H9 (cell line): Measurements from ENCODE around the gene KIF6. TPM values are rescaled to one million over a fixed set of nuclear protein-coding genes. Genes with fewer than 3 reads are reported as not detected.

ENCODE experiments used
- DNase-seq: peaks from one replicate; pipeline ENCODE4 v3.0.0-alpha.2; 2017
- H2AFZ ChIP-seq: one replicate; pipeline ENCODE4 v1.6.1; 2013; ENCODE audit warnings: mild to moderate bottlenecking, low read length, control low read depth, moderate library complexity
- H2AK5ac ChIP-seq: 2 replicates; pipeline ENCODE4 v1.6.1; 2013; ENCODE audit warnings: low read length, control low read depth, mixed read lengths; ENCODE audit not compliant: insufficient read length
- H2BK120ac ChIP-seq: one replicate; pipeline ENCODE4 v1.6.1; 2013; ENCODE audit warnings: low read depth, mild to moderate bottlenecking, low read length, control low read depth, inconsistent platforms; ENCODE audit not compliant: poor library complexity, severe bottlenecking
- H2BK12ac ChIP-seq: 2 replicates; pipeline ENCODE4 v1.6.1; 2013; ENCODE audit warnings: low read length, control low read depth, mixed read lengths, low read depth; ENCODE audit not compliant: insufficient read length
- H2BK15ac ChIP-seq: 2 replicates; pipeline ENCODE4 v1.6.1; 2013; ENCODE audit warnings: low read depth, low read length, control low read depth
- H2BK20ac ChIP-seq: one replicate; pipeline ENCODE4 v1.6.1; 2013; ENCODE audit warnings: low read depth, mild to moderate bottlenecking, low read length, control low read depth, inconsistent platforms; ENCODE audit not compliant: poor library complexity, severe bottlenecking
- H2BK5ac ChIP-seq: 2 replicates; pipeline ENCODE4 v1.6.1; 2013; ENCODE audit warnings: low read length, control low read depth, mixed read lengths; ENCODE audit not compliant: insufficient read length
- H3K14ac ChIP-seq: 2 replicates; pipeline ENCODE4 v1.6.1; 2013; ENCODE audit warnings: low read length, control low read depth; ENCODE audit not compliant: insufficient read depth
- H3K18ac ChIP-seq: 2 replicates; pipeline ENCODE4 v1.6.1; 2013; ENCODE audit warnings: low read depth, mild to moderate bottlenecking, mixed read lengths, low read length, control low read depth; ENCODE audit not compliant: insufficient read length
- H3K23ac ChIP-seq: 2 replicates; pipeline ENCODE4 v1.6.1; 2013; ENCODE audit warnings: low read length, control low read depth, mixed read lengths, low read depth; ENCODE audit not compliant: insufficient read length
- H3K23me2 ChIP-seq: 2 replicates; pipeline ENCODE4 v1.6.1; 2013; ENCODE audit warnings: low read depth, mild to moderate bottlenecking, mixed read lengths, low read length, control low read depth; ENCODE audit not compliant: insufficient read length, poor library complexity, severe bottlenecking
- H3K27ac ChIP-seq: 2 replicates; pipeline ENCODE4 v1.5.1; 2013; ENCODE audit warnings: low read length, control low read depth, mixed read lengths, low read depth; ENCODE audit not compliant: insufficient read length
- H3K27me3 ChIP-seq: 2 replicates; pipeline ENCODE4 v1.6.1; 2013; ENCODE audit warnings: low read length, control low read depth, inconsistent platforms; ENCODE audit not compliant: insufficient read depth
- H3K4ac ChIP-seq: 2 replicates; pipeline ENCODE4 v1.6.1; 2013; ENCODE audit warnings: low read depth, mild to moderate bottlenecking, control low read depth, inconsistent platforms, low read length, moderate library complexity
- H3K4me1 ChIP-seq: 2 replicates; pipeline ENCODE4 v1.6.1; 2013; ENCODE audit warnings: low read length, control low read depth, inconsistent platforms; ENCODE audit not compliant: insufficient read depth
- H3K4me2 ChIP-seq: 2 replicates; pipeline ENCODE4 v1.6.1; 2013; ENCODE audit warnings: low read length, control low read depth, mixed read lengths; ENCODE audit not compliant: insufficient read length, insufficient read depth
- H3K56ac ChIP-seq: 2 replicates; pipeline ENCODE4 v1.6.1; 2013; ENCODE audit warnings: low read depth, mild to moderate bottlenecking, mixed read lengths, low read length, control low read depth; ENCODE audit not compliant: insufficient read length
- H3K79me1 ChIP-seq: 2 replicates; pipeline ENCODE4 v1.6.1; 2013; ENCODE audit warnings: low read depth, mild to moderate bottlenecking, moderate library complexity, low read length, control low read depth, inconsistent platforms; ENCODE audit not compliant: insufficient read depth, poor library complexity, severe bottlenecking
- H3K79me2 ChIP-seq: 2 replicates; pipeline ENCODE4 v1.6.1; 2013; ENCODE audit warnings: low read length, control low read depth, inconsistent platforms; ENCODE audit not compliant: insufficient read depth
- H3K9ac ChIP-seq: 2 replicates; pipeline ENCODE4 v1.6.1; 2013; ENCODE audit warnings: low read length, control low read depth, mixed read lengths; ENCODE audit not compliant: insufficient read length; ENCODE audit errors: extremely low read depth
- H3K9me3 ChIP-seq: one replicate; pipeline ENCODE4 v1.6.1; 2013; ENCODE audit warnings: low read depth, low read length, inconsistent platforms; ENCODE audit not compliant: control insufficient read depth
- H3T11ph ChIP-seq: one replicate; pipeline ENCODE4 v1.6.1; 2013; ENCODE audit warnings: mild to moderate bottlenecking, low read length, control low read depth, inconsistent platforms
- H4K20me1 ChIP-seq: one replicate; pipeline ENCODE4 v1.6.1; 2013; ENCODE audit not compliant: control insufficient read depth, insufficient read length, insufficient read depth
- H4K5ac ChIP-seq: 2 replicates; pipeline ENCODE4 v1.6.1; 2013; ENCODE audit warnings: low read depth, mild to moderate bottlenecking, mixed read lengths, low read length, control low read depth; ENCODE audit not compliant: insufficient read length
- H4K8ac ChIP-seq: replicated peaks from 2 replicates; pipeline ENCODE4 v1.6.1; 2013; ENCODE audit warnings: low read length, control low read depth, mixed read lengths, low read depth; ENCODE audit not compliant: insufficient read length
- H4K91ac ChIP-seq: 2 replicates; pipeline ENCODE4 v1.6.1; 2013; ENCODE audit warnings: low read depth, mild to moderate bottlenecking, moderate library complexity, mixed read lengths, low read length, control low read depth; ENCODE audit not compliant: insufficient read length
- H3K27ac Mint-ChIP-seq, 3 experiments: 2 replicates in 2 of 3; 3 replicates in 1 of 3; pipeline ENCODE4 v1.8.0; 2020 to 2021; ENCODE audit warnings: mixed read lengths in 3 of 3, mild to moderate bottlenecking in 1 of 3, moderate library complexity in 1 of 3
- H3K27me3 Mint-ChIP-seq: 2 replicates; pipeline ENCODE4 v1.8.0; 2021; ENCODE audit warnings: low read depth, mild to moderate bottlenecking, moderate library complexity, mixed read lengths
- H3K36me3 Mint-ChIP-seq, 3 experiments: 2 replicates in 2 of 3; 3 replicates in 1 of 3; pipeline ENCODE4 v1.8.0; 2020 to 2021; ENCODE audit warnings: low read depth in 3 of 3, mixed read lengths in 3 of 3; ENCODE audit not compliant: insufficient read depth in 1 of 3
- H3K4me1 Mint-ChIP-seq, 2 experiments: 2 replicates each; pipeline ENCODE4 v1.8.0; 2020; ENCODE audit warnings: mixed read lengths in 2 of 2
- H3K4me3 Mint-ChIP-seq, 2 experiments: 2 replicates in 1 of 2; 3 replicates in 1 of 2; pipeline ENCODE4 v1.8.0; 2020 to 2021; ENCODE audit warnings: mild to moderate bottlenecking in 2 of 2, mixed read lengths in 2 of 2, moderate library complexity in 1 of 2
- H3K9me3 Mint-ChIP-seq, 2 experiments: 2 replicates in 1 of 2; 3 replicates in 1 of 2; pipeline ENCODE4 v1.8.0; 2020; ENCODE audit warnings: mild to moderate bottlenecking in 2 of 2, mixed read lengths in 2 of 2, moderate library complexity in 1 of 2
- CTCF ChIP-seq: fragments of 200-600 bp; sonication (generic); conservative IDR thresholded peaks from 3 replicates; pipeline ENCODE4 v1.8.0; 2021; ENCODE audit warnings: antibody characterized with exemption, mild to moderate bottlenecking
- WGBS: extraction: QIAGEN DNeasy Blood & Tissue Kit; methylation state at CpG from one replicate; pipeline ENCODE4 v1.1.7; 2013; ENCODE audit warnings: missing lambda C conversion rate, low lambda C conversion rate, mixed read lengths; ENCODE audit not compliant: insufficient read length; ENCODE audit errors: extremely low coverage; 5-methylcytosine and 5-hydroxymethylcytosine counted together
- total RNA-seq: library from RNA; stranded (reverse); gene quantifications from 2 replicates; pipeline ENCODE4 v1.2.1, GENCODE V29; 2021

KIF6 gene
- total RNA-seq, 1 experiment from 2014 or later: 0.63 TPM

GRCh38 chr6:39543095-39543494 is 182.1 kb downstream of the KIF6 start:
- Histone ChIP-seq H3K56ac (no peak overlapping the region), H3K4me1 (no peaks in the 10 kb centered on the region), H3K4ac (no peak overlapping the region), H3K4me2 (no peak overlapping the region), H3K23me2 (no peaks in the 10 kb centered on the region), H4K20me1 (no peaks in the 10 kb centered on the region), H4K5ac (no peak overlapping the region), H3K23ac (no peak overlapping the region), H2BK5ac (no peak overlapping the region), H2BK120ac (no peak overlapping the region), H3K27me3 (no peaks in the 10 kb centered on the region), H2BK20ac (no peak overlapping the region), H2BK12ac (no peak overlapping the region), H3K14ac (no peak overlapping the region), H3K18ac (no peak overlapping the region), H2BK15ac (no peak overlapping the region), H3K27ac (no peak overlapping the region), H2AK5ac (no peak overlapping the region), H4K91ac (no peak overlapping the region), H3K9ac (no peak overlapping the region), H3T11ph (no peak overlapping the region), H3K9me3 (no peaks in the 10 kb centered on the region), H4K8ac (no peak overlapping the region), H3K79me2 (no peaks in the 10 kb centered on the region), H2AFZ (no peak overlapping the region), H3K79me1 (no peaks in the 10 kb centered on the region)
- Mint-ChIP-seq H3K9me3 (no peaks in the 10 kb centered on the region), H3K27me3 (no peaks in the 10 kb centered on the region; the same call in 1 of the 2 replicates), H3K4me1 (peaks cover 3 to 5% of the 10 kb centered on the region in 2 experiments; a peak in 3 of 4 replicates), H3K4me3 (no peak overlapping the region), H3K27ac (0 out of 7 replicates have a peak overlapping the region, but pooled peaks of 1 of the 3 experiments have one; percentile 49), H3K36me3 (no peaks in the 10 kb centered on the region)
- no peak for TF ChIP-seq CTCF
- DNase-seq: no peak
- WGBS: no CpG with 5 or more reads among the region's 2 CpGs
